Measurements from ENCODE around the gene MOGAT1.
"Not testable (repeated sequence)": the region's sequence is repeated elsewhere in the genome, so short reads cannot be mapped to it uniquely, and the experiment has no call there.

The MOGAT1 gene

DNA sequence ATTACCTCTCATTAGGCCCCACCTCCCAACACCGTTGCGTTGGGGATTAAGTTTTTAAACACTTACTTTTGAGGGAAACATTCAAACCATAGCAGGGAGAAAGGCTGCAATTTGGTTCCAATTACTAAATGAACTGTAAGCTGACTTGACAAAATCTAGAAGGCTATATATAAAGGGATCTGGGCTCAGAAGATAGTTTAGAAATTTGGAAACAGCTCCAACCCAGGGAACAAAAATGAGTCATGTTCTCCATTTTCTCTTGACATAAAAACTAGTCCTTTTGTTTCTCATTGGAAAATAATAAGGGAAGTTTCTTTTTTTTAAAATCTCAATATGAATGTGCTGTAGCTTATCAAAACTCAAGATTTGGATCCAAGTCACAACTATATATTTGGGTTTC lies 17.5 kb downstream of the MOGAT1 start:
- Mint-ChIP-seq H3K27ac (no peak overlapping the region), H3K9me3 (no peaks in the 10 kb centered on the region), H3K27me3 (ENCODE audit: low read depth) (peaks cover 25% of the 10 kb centered on the region), H3K36me3 (ENCODE audit: low read depth) (no peaks in the 10 kb centered on the region), H3K4me1 (ENCODE audit: low read depth) (peaks cover 16% of the 10 kb centered on the region), H3K4me3 (no peak overlapping the region)
- no peak for DNase-seq (ENCODE audit: low spot score)

DNA sequence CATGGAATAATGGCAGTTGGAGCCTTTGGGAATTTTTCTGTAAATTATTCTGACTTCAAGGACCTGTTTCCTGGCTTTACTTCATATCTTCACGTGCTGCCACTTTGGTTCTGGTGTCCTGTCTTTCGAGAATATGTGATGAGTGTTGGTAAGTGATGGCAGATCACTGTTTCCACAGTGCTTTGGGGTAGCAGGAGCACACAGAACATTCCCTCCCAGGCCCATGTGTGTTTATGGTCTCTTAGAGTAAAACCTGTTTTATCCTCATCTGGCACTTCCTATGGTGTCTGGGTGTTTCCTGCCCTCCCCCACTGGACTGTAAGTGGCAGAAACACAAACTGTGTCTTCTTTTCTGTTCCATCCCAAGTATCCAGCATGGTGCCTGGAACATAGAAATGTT lies 17.9 kb downstream of the MOGAT1 start:
- Mint-ChIP-seq H3K36me3 (ENCODE audit: low read depth) (no peaks in the 10 kb centered on the region), H3K27ac (no peak overlapping the region), H3K4me1 (ENCODE audit: low read depth) (peaks cover 17% of the 10 kb centered on the region), H3K4me3 (no peak overlapping the region), H3K9me3 (no peaks in the 10 kb centered on the region), H3K27me3 (ENCODE audit: low read depth) (peaks cover 27% of the 10 kb centered on the region)
- DNase-seq (ENCODE audit: low spot score) = no peak

DNA sequence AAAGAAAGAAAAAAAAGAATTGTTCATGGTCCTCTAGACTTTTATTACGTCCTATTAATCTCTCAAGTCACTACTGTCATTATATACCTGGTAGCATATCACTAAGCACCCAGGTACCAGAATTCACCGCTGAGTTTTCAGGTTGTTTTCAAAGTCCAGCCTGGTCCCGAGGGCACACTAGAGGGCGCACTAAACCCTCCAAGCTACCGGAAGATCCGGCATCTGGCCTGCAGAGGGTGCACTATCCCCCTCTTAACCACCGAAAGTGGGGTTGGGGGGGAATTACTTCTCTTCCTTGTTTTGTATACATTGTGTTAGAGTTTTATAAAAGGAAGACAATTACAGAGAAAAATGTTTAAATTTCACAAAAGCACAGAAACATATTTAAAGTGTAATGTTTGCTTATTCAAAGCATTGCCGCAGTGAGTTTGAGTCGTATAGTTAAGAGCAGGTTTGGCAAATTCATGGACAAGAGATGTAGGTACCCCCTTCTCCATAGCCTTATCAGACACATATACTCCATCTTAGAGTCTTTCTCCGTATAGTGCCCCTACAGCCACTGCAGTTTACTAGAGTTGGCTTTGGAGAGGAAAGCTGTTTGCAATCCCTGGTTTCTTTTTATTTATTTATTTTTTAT lies 19.2 kb downstream of the MOGAT1 start:
- Mint-ChIP-seq H3K27me3 (ENCODE audit: low read depth) (peaks cover 30% of the 10 kb centered on the region), H3K4me1 (ENCODE audit: low read depth) (peaks cover 23% of the 10 kb centered on the region), H3K9me3 (no peaks in the 10 kb centered on the region), H3K4me3 (no peak overlapping the region), H3K27ac (no peak overlapping the region), H3K36me3 (ENCODE audit: low read depth) (no peaks in the 10 kb centered on the region)
- peak; percentile 62 for DNase-seq (ENCODE audit: low spot score)

DNA sequence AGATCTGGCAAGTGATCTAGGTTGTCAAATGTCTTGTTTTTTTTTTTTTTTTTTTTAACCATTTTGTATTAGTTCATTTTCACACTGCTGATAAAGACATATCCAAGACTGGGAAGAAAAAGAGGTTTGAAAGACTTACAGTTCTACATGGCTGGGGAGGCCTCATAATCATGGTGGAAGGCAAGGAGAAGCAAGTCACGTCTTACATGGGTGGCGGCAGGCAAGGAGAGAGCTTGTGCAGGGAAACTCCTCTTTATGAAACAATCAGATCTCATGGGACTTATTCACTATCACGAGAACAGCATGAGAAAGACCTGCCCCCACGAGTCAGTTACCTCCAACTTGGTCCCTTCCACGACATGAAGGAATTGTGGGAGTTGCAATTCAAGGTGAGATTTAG lies 22.0 kb downstream of the MOGAT1 start:
- not testable (repeated sequence) for DNase-seq (ENCODE audit: low spot score); H3K4me3 Mint-ChIP-seq; H3K27ac Mint-ChIP-seq; H3K9me3 Mint-ChIP-seq; H3K36me3 Mint-ChIP-seq (ENCODE audit: low read depth)
- H3K4me1 Mint-ChIP-seq (ENCODE audit: low read depth) = peaks cover 18% of the 10 kb centered on the region
- H3K27me3 Mint-ChIP-seq (ENCODE audit: low read depth) = peaks cover 36% of the 10 kb centered on the region

DNA sequence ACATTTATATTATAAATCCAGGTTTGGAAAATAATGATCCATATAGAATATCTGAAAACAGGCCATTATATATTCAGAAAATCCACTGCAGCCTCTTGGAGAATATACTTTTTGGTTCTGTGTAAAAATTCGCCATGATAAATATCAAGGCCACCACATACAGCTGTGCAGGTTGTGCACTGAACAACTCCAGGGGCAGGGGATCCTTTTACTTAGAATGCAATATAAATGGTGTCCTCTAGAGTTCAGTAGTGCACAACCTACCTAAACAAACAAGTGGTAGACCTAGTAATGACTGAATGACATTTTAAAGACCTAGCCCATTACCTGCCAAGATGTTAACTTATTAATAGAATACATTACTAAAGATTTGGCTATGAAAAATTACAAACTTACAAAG lies 22.4 kb downstream of the MOGAT1 start:
- H3K4me3 Mint-ChIP-seq = no peak overlapping the region
- H3K36me3 Mint-ChIP-seq (ENCODE audit: low read depth) = no peaks in the 10 kb centered on the region
- H3K27ac Mint-ChIP-seq = no peak overlapping the region
- H3K27me3 Mint-ChIP-seq (ENCODE audit: low read depth) = peaks cover 39% of the 10 kb centered on the region
- peaks cover 18% of the 10 kb centered on the region for H3K4me1 Mint-ChIP-seq (ENCODE audit: low read depth)
- no peak for DNase-seq (ENCODE audit: low spot score)
- no peaks in the 10 kb centered on the region for H3K9me3 Mint-ChIP-seq

DNA sequence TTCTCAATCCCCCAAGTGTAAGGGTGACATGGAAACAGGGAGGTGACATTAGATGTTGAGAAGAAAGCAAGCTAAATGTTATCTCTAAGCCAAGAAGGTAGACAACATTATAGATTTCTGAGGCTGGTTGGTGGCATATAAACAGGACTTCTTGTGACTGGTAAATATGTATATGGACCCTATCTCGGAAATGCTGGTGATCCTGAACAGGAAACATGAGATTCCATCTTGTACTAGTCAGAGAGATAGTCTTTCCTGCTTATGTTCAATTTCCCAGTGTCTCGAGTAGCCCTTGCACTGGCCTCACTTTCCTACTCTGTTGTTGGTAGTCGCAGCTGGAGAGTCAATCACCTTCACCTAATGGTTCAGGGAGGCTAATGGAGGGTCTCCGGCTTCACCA lies 26.8 kb downstream of the MOGAT1 start:
- Mint-ChIP-seq H3K4me3 (no peak overlapping the region), H3K4me1 (ENCODE audit: low read depth) (peaks cover 27% of the 10 kb centered on the region), H3K9me3 (no peaks in the 10 kb centered on the region), H3K36me3 (ENCODE audit: low read depth) (no peaks in the 10 kb centered on the region), H3K27me3 (ENCODE audit: low read depth) (peaks cover 62% of the 10 kb centered on the region), H3K27ac (no peak overlapping the region)
- DNase-seq (ENCODE audit: low spot score) = no peak

DNA sequence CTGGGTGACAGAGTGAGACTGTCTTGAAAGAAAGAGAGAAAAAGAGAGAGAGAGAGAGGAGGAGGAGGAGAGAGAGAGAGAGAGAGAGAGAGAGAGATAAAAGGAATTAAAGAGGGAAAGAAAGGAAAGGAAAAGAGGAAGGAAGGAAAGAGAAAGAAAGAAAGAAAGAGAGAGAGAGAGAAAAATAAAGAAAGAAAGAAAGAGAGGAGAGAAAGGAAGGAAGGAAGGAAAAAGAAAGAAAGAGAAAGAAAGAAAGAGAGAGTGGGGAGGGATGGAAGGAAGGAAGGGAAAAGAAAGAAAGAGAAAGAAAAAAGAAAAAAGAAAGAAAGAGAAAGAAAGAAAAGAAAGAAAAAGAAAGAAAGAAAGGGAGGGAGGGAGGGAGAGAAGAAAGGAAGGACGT lies 29.8 kb downstream of the MOGAT1 start:
- DNase-seq (ENCODE audit: low spot score) = no peak
- H3K36me3 Mint-ChIP-seq (ENCODE audit: low read depth) = no peaks in the 10 kb centered on the region
- no peaks in the 10 kb centered on the region for H3K9me3 Mint-ChIP-seq
- peaks cover 58% of the 10 kb centered on the region for H3K27me3 Mint-ChIP-seq (ENCODE audit: low read depth)
- H3K4me3 Mint-ChIP-seq = peak overlapping the region; percentile 25
- H3K27ac Mint-ChIP-seq = peak overlapping the region; percentile 75
- peaks cover 18% of the 10 kb centered on the region for H3K4me1 Mint-ChIP-seq (ENCODE audit: low read depth)

DNA sequence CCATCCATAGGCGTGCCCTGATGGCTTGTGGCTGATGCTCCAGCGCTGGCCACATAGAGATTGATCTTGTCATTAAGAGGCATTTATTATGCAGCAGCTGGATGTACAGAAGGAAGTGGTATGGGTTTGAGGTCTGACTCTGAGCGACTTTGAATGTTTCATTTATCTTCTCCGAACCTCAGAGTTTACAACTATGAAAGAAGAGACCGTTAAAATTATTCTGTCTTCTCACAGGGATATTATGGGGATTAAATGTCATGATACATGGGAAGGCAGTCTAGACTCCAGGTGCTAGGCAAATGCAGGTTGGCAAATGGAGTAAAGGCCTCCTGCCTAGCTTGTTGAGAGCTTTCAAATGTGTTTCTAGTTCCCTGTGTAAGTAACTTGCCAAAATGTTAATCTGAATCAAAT lies 30.3 kb downstream of the MOGAT1 start:
- H3K36me3 Mint-ChIP-seq (ENCODE audit: low read depth) = no peaks in the 10 kb centered on the region
- no peaks in the 10 kb centered on the region for H3K9me3 Mint-ChIP-seq
- H3K4me1 Mint-ChIP-seq (ENCODE audit: low read depth) = peaks cover 18% of the 10 kb centered on the region
- H3K4me3 Mint-ChIP-seq = peak overlapping the region; percentile 25
- DNase-seq (ENCODE audit: low spot score) = peak; percentile 25
- no peak overlapping the region for H3K27ac Mint-ChIP-seq
- H3K27me3 Mint-ChIP-seq (ENCODE audit: low read depth) = peaks cover 53% of the 10 kb centered on the region

DNA sequence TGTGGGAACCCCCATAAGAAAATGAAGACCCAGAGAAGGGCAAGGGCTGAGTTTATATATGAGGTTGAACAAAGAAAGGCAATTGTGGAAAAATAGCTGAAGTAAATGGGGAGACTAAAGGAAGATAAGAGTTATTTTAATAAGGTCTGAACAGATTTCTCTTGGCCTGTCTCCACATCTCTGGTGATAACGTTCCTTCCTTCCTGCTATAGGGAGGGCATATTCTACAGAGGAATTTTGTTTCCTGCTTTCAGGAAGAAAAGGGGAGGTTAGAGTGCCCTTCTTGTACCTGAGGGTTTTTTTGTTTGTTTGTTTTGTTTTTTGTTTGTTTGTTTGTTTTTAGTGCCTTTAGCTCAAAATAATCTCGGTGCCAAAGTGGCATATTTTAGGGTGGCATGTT lies 31.6 kb downstream of the MOGAT1 start:
- Mint-ChIP-seq H3K27me3 (ENCODE audit: low read depth) (peaks cover 47% of the 10 kb centered on the region), H3K4me3 (no peak overlapping the region), H3K27ac (no peak overlapping the region), H3K4me1 (ENCODE audit: low read depth) (peaks cover 25% of the 10 kb centered on the region), H3K9me3 (no peaks in the 10 kb centered on the region), H3K36me3 (ENCODE audit: low read depth) (no peaks in the 10 kb centered on the region)
- DNase-seq (ENCODE audit: low spot score) = no peak

DNA sequence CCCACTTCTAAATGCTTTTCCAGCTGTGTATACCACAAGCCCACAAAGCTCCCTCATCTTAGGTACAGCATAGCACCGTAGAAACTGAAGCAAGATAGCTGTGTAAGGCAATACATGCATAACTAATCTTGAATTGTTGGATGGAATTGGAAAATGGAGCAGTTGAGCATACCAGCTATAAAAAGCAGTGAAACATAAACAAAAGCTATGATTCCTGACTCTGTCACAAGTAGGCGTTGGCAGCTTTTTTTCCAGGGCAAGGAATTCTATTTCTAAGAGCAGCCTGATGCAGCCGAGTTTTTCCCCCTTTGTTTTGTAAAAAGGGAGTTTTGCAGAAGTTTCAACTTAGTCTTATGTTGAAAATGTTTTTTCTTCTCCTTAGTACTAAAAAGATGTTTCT lies 32.4 kb downstream of the MOGAT1 start:
- Mint-ChIP-seq H3K4me3 (no peak overlapping the region), H3K27me3 (ENCODE audit: low read depth) (peaks cover 42% of the 10 kb centered on the region), H3K9me3 (no peaks in the 10 kb centered on the region), H3K4me1 (ENCODE audit: low read depth) (peaks cover 28% of the 10 kb centered on the region), H3K27ac (no peak overlapping the region), H3K36me3 (ENCODE audit: low read depth) (no peaks in the 10 kb centered on the region)
- DNase-seq (ENCODE audit: low spot score) = no peak

DNA sequence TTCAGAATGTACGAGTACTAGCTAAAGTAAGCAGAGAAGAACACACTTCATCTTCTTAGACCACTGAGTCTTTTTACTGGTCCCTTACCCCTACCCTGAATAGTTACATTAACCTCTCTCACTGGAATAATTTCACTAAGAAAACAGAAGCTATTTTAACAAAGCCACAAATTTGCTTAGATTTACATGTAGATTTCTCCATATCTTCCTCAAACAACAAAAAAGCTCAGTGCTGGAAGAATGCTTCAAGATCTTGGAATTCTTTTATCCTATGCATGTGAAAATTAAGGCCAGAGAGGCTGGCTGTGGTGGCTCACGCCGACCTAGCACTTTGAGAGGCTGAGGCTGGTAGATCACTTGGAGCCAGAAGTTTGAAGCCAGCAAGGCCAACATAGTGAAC lies 35.2 kb downstream of the MOGAT1 start:
- Mint-ChIP-seq H3K4me1 (ENCODE audit: low read depth) (peaks cover 27% of the 10 kb centered on the region), H3K9me3 (no peaks in the 10 kb centered on the region), H3K27me3 (ENCODE audit: low read depth) (peaks cover 38% of the 10 kb centered on the region), H3K36me3 (ENCODE audit: low read depth) (no peaks in the 10 kb centered on the region), H3K4me3 (no peak overlapping the region), H3K27ac (no peak overlapping the region)
- DNase-seq (ENCODE audit: low spot score) = no peak

DNA sequence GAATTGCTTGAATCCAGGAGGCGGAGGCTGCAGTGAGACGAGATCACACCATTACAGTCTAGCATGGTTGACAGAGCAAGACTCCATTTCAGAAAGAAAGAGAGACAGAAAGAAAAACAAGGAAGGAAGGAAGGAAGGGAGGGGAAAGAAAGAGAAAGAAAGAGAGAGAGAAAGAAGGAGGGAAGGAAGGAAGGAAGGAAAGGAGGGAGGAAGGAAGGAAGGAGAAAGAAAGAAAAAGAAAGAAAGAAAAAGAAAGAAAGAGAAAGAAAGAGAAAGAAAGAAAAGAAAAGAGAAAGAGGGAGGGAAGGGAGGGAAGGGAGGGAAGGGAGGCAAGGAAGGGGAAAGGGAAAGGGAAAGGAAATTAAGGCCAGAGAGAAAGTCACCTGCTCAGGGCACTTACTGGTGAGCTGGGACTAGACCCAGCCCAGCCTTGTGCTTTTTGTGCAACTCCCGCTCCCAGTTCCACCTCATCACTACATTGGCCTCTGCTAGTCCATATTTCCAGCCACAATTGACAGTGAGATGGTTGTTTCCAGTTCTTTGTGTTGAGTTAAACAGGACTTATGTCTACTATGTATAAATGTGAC lies 35.7 kb downstream of the MOGAT1 start:
- H3K36me3 Mint-ChIP-seq (ENCODE audit: low read depth) = no peaks in the 10 kb centered on the region
- DNase-seq (ENCODE audit: low spot score) = no peak
- H3K4me1 Mint-ChIP-seq (ENCODE audit: low read depth) = peaks cover 21% of the 10 kb centered on the region
- peaks cover 39% of the 10 kb centered on the region for H3K27me3 Mint-ChIP-seq (ENCODE audit: low read depth)
- no peak overlapping the region for H3K4me3 Mint-ChIP-seq
- H3K27ac Mint-ChIP-seq = no peak overlapping the region
- H3K9me3 Mint-ChIP-seq = no peaks in the 10 kb centered on the region

DNA sequence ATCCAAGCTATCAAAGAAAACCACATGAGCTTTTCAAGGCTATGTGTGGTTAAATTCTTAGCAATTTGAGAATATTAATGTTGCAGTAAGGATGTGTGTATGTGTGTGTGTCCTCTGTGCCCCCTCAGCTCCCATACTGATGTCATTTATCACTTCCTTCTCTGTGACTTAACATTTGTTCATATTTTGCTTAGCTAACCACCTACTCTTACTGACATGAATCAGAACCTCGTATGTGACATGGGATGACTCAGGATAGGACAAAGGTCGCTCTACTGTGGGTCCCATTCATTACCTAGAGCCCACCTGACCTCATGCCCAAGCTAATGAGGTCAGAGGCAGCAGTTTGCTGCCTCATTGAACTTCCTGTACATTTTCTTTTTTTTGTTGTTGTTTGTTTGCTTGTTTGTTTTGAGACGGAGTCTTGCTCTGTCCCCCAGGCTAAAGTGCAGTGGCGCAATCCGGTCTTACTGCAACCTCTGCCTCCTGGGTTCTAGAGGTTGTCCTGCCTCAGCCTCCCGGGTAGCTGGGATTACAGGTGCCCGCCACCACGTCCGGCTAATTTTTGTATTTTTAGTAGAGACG lies 36.3 kb downstream of the MOGAT1 start:
- peak; percentile 27 for DNase-seq (ENCODE audit: low spot score)
- H3K4me3 Mint-ChIP-seq = no peak overlapping the region

DNA sequence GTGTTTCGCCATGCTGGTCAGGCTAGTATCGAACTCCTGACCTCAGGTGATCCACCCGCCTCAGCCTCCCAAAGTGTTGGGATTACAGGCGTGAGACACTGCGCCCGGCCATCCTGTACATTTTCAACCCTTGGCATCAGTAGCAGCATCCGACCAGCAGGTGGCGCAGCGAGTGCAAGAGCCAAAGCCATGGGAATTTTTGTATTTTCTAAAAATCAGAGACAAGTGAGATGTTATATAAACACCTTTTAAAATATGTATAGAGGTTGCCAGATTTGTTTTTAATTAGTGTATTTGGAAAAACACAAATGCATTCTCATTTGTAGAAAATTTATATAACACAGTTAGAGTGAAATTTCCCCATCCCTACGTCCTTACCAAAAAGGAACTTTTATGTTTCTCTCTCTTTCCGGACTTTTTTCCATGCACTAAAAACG lies 36.8 kb downstream of the MOGAT1 start:
- no peak overlapping the region for H3K4me3 Mint-ChIP-seq
- peak; percentile 60 for DNase-seq (ENCODE audit: low spot score)
- peaks cover 35% of the 10 kb centered on the region for H3K27me3 Mint-ChIP-seq (ENCODE audit: low read depth)
- H3K36me3 Mint-ChIP-seq (ENCODE audit: low read depth) = no peaks in the 10 kb centered on the region
- peaks cover 15% of the 10 kb centered on the region for H3K4me1 Mint-ChIP-seq (ENCODE audit: low read depth)
- no peak overlapping the region for H3K27ac Mint-ChIP-seq
- H3K9me3 Mint-ChIP-seq = no peaks in the 10 kb centered on the region

More for the DNA sequence above, 36.3 kb downstream of the MOGAT1 start:
- Mint-ChIP-seq H3K27ac (no peak overlapping the region), H3K4me1 (ENCODE audit: low read depth) (peaks cover 19% of the 10 kb centered on the region), H3K27me3 (ENCODE audit: low read depth) (peaks cover 37% of the 10 kb centered on the region), H3K36me3 (ENCODE audit: low read depth) (no peaks in the 10 kb centered on the region), H3K9me3 (no peaks in the 10 kb centered on the region)

Data from T-helper 2 cell treated with Interferon-gamma antibody and Interleukin-4, amounts not matched to agents 5 μg/mL and 100 μg/mL, for 36 hours (primary cell).